Measurements from ENCODE around the gene ROBO1.
"Not testable (repeated sequence)": the region's sequence is repeated elsewhere in the genome, so short reads cannot be mapped to it uniquely, and the experiment has no call there.

The ROBO1 gene

DNA sequence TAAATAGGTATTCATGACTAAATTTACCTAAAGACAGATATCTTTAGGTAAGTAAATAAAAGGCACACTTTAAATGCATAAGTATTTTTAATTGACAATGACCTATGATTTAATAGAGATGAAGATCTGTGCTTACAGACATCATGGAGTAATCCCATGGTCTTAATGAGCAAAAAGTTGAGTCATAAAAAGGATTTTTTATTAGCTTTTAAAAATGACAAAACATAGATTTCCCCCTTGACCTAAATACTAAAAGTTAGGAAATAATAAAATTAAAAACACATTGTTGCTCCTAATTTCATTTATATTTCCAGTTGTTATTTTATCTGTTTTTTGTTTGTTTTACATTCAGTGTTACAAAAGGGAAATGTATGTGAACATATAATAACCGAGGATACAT lies 1005.7 kb downstream of the ROBO1 start:
- DNase-seq = no peak

GRCh38 chr3:78761126-78761525 lies 1006.7 kb downstream of the ROBO1 start:
- DNase-seq = no peak

GRCh38 chr3:78757731-78758130 lies 1010.1 kb downstream of the ROBO1 start:
- DNase-seq = no peak

DNA sequence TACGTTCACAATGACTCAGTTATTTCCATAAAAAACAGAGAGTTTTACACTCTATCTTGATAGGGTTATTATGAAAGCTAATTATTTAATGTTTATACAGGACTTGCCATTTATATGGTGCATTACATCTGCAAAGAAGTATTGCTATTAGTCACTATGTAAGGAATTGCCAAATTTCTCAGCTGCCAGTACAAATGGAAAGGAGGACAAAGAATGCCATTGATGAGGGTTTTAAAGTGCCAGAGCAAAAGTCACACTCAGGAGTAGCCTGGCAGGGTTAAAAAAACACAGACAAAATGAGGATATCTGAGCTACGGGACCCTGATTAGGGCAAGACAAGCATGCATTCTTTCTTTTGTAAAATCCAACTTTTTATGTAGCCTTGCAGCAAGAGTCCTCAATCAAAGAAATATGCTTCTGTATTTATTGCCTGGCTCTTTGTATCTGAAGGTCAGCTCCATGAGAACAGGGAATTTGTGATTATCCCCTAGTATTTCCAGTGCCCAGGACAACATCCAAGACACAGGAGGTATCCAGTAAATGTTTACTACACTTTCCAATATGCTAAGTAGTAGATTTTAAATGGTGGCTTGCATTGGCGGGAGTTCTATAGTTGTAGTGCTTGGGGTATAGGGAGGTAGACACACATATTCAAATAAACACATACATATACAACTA lies 1013.6 kb downstream of the ROBO1 start:
- no peak for DNase-seq

DNA sequence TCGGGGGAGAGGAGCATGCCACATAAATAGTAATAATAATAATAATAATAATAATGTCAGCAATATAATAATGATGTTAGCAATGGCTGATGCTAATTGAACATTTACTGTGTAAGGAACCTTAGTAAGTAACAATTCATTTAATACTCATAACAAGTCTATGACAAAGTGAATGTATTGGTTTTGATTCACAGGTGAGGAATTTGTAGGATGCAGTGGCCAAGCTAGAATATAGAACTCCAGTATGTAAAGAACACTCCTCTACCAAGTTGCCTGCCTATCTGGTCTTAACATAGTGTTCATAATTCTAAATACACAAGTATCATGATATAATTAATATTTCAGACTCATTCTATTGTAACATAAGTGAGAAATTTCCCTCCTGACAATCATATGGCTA lies 1016.5 kb downstream of the ROBO1 start:
- DNase-seq = no peak

GRCh38 chr3:78750291-78750690 lies 1017.5 kb downstream of the ROBO1 start:
- DNase-seq = not testable (repeated sequence)

DNA sequence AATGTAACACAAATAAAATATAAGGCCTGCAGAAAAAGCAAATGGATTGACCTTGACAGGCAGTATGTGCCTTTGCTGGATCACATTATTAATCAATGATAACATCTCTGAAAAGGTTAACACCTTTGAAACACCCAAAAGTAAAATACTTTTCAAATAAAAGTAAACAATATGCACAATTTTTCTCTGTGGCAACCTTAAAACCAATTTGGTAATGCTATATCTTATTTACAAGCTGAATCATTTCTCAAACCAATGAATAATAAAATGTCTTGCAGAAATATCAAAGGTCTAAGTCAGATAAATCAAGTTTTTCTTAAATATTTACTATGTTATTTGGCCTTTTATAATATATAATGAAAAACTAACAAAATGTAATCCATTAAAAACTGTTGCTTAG lies 1018.7 kb downstream of the ROBO1 start:
- DNase-seq = no peak

DNA sequence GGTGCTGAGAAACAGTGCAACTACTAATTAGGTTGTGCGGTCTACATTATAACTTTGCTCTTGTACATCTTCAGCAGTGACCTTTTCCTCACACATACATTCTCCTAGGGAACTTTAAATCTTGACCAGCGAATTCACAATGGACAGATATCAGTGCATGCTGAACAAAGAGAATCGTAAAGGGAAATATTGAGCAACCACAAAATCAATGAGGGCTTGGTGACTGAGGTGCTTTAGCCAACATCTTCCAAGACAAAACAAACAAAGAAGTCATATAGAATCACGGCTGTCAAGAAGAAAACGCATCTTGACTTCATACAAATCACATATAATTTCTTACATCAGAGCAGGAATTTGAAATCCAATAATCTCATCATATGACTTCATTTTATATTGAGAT lies 1022.0 kb downstream of the ROBO1 start:
- DNase-seq = no peak

DNA sequence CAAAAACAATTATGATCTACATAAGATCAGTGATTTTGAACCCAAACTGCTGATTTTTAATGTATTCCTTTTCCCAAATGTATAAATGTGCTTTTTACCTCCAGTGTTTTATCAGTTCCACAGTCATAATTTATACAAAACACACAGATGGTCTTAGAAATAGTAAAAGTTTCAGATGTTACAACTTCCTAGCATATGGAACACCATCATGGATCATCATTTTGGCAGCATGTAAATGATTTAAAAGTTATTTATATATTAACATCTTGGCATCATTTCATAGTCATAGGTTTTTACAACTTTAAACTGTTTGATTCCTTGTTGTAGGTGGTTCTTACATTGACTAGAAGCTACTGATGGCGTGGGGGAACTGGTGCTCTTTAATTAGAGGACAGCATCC lies 1025.3 kb downstream of the ROBO1 start:
- no peak for DNase-seq

GRCh38 chr3:78742041-78742440 lies 1025.8 kb downstream of the ROBO1 start:
- no peak for DNase-seq

- DNase-seq = no peak
Measured at GRCh38 chr3:78741066-78741645, 1026.6 kb downstream of the ROBO1 start.

- DNase-seq = no peak
Measured at GRCh38 chr3:78738833-78739232, 1029.0 kb downstream of the ROBO1 start.

DNA sequence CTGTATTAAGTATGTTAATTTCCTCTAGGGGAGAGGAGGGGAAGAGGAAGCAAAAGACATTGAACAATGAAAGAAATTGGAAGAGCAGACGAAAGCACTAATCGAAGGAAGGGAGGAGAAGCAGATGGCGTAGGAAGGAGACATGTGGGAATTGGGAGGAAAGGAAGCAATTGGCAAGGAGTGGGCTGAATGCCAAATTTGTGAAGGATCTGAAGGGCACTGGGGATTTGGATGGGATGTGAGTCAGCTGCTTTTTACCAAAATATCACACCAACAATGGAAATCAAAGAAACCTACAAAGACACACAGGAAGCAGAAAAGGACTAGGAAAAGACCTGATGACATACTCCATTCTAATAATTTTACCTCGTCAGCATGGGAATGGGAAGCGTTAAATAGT lies 1029.8 kb downstream of the ROBO1 start:
- no peak for DNase-seq

- DNase-seq = no peak
Measured at GRCh38 chr3:78736863-78737262, 1030.9 kb downstream of the ROBO1 start.

DNA sequence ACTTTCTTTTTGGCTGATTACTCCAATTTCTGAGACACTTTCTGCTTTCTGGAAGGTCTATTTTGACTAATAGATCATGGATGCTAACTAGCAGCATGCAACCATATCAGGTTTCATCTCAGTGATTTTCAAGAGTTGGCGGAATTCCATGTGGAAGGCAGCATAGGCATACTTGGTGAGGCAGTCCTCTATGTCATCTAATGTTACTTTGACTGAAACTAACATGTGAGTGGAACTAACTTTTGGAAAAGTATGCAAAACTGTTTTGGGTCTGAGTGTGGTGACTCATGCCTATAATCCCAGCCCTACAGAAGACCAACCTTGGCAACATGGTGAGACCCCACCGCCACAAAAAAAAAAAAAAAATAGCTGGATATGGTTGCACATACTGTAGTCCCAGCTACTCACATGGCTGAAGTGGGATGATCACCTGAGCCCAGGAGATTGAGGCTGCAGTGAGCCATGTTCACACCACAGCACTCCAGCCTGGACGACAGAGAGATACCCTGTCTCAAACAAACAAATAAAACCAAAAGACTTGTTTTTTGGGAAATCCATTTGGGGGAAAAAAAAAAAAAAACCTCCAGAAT lies 1033.7 kb downstream of the ROBO1 start:
- DNase-seq = no peak

- no peak for DNase-seq
Measured at GRCh38 chr3:78732893-78733292, 1034.9 kb downstream of the ROBO1 start.

DNA sequence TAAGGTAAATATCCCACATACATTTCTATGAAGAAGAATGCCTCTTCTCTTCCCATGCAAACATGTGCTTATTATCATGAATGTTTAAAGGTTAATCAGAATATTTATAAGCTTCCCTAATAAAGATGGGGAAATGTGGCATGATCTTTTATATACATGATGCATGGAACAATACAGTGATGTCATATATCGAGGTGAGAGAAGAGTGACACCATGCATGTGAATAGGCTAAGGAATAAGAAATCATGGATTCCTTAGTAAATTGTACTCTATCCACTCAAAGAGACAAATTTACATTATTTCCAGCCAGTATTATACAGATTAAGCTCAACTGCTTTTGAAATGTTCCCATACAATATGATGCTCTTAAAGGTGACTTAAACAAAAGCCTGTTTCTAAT lies 1035.3 kb downstream of the ROBO1 start:
- DNase-seq = no peak

- no peak for DNase-seq
Measured at GRCh38 chr3:78729946-78730345, 1037.9 kb downstream of the ROBO1 start.

- no peak for DNase-seq
Measured at GRCh38 chr3:78728406-78729145, 1039.2 kb downstream of the ROBO1 start.

DNA sequence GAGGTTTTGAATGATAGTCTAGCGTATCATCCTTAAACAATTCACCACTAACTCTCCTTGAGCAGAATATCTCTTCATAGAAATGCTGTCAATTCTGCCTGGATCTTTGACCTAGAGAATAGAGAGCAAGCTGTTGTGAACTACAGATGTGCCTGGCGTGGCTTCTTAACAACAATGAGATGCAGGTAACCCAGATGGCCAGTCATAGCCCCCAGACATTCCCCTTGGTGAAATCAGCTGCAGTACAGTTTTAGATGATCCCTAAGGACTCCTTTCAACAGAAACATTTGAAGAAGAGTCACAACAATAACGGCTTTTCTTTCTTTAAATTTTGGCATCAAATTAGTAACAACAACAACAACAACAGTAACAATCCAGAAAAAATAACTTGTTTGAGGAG lies 1041.3 kb downstream of the ROBO1 start:
- no peak for DNase-seq

- no peak for DNase-seq
Measured at GRCh38 chr3:78725703-78726246, 1042.0 kb downstream of the ROBO1 start.

GRCh38 chr3:78724859-78725258 lies 1042.9 kb downstream of the ROBO1 start:
- no peak for DNase-seq

- DNase-seq = not testable (repeated sequence)
Measured at GRCh38 chr3:78724364-78724763, 1043.4 kb downstream of the ROBO1 start.

Data from inflammatory macrophage treated with lipopolysaccharide for 4 hours (primary cell).